GM10847 (cell line): ENCODE measurements around the gene EPHB2.

ENCODE experiments used
- POLR2A ChIP-seq: IDR thresholded peaks from 2 replicates; pipeline ENCODE4 v1.6.1; 2011; ENCODE audit not compliant: insufficient read length; ENCODE audit errors: extremely low read depth

The EPHB2 gene

DNA sequence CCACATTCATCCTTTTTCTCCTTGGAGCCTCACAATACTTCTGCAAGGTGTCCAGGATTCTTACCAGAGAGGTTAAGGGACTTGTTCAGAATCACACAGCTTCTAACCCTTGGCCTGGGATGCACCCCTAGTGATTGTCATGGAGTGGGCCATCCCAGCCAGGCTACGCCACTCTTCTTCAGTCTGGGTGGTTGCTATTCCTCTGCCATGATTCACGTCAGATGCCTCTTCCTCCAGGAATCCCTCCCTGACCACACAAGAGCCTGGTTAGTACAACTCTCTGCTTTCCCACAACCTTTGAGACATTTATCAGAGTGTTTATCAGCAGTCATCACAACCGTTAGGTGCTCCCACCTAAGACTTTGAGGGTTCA is 121.8 kb downstream of the EPHB2 start:
- no peak for TF ChIP-seq POLR2A

- TF ChIP-seq POLR2A: no peak
Observed at GRCh38 chr1:22833699-22834098, 123.1 kb downstream of the EPHB2 start.

GRCh38 chr1:22835636-22836319 is 125.1 kb downstream of the EPHB2 start:
- no peak for TF ChIP-seq POLR2A

GRCh38 chr1:22836850-22837249 is 126.2 kb downstream of the EPHB2 start:
- TF ChIP-seq POLR2A: no peak

GRCh38 chr1:22837332-22837731 is 126.7 kb downstream of the EPHB2 start:
- no peak for TF ChIP-seq POLR2A

GRCh38 chr1:22838965-22839364 is 128.3 kb downstream of the EPHB2 start:
- TF ChIP-seq POLR2A: no peak

- no peak for TF ChIP-seq POLR2A
Observed at GRCh38 chr1:22839806-22840205, 129.2 kb downstream of the EPHB2 start.

DNA sequence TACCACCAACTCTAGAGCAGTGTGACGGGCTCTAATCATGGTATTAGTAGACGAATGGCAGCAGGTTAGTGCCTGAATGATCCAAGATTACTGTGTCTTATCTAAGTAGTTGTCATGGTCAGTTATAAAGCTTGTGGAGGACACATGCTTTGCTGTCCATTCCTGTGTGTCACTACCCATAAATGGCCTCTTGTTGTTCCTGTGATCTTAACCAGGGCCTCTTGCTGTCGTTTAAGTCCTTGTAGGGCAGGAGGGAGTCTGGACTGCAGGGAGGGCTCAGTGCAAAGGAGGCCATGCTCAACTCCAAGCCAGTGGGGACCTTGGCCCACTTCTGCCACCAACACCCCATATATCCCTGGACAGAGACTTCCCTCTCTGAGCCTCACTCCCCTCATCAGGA is 130.5 kb downstream of the EPHB2 start:
- TF ChIP-seq POLR2A: no peak

DNA sequence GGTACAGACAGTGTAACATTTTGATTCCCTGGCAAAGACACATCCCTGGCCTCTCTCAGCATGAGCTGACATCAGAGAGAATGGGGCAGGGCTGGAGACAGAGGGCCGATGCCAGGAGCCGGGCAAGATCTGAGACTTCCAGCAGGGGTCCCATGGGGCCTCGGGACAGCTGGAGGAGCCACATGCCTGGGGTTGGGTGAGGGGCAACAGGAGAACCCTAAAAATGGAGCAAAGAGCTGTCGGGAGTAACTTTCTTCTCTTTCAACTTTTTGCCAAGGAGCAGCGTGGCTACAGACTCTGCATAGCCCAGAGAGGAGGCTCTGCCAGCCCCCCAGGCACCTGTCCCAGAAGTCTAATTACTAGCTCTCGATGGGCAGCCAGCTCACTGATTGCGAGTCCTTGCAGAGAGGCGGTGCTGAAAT is 131.2 kb downstream of the EPHB2 start:
- no peak for TF ChIP-seq POLR2A

DNA sequence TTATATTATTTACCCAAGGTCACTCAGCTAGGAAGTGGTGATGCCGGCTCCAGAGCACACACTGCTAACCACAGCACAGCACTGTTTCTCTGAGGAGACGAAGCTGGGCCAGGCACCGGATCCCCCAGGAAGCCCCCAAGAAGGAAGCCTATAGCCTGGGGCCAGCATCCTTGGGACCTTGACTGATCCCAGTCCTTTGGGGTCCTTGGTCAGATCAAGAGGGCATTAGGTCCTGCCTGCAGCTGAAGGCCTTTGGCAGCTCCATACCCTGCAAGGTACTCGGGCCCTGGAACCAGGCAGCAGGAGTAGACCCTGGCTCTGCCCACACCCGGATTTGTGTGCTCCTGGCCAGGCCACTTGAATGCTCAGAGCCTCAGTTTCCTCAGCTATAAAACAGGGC is 134.0 kb downstream of the EPHB2 start:
- TF ChIP-seq POLR2A: no peak

- TF ChIP-seq POLR2A: no peak
Observed at GRCh38 chr1:22845398-22845935, 134.8 kb downstream of the EPHB2 start.

GRCh38 chr1:22846458-22846857 is 135.8 kb downstream of the EPHB2 start:
- no peak for TF ChIP-seq POLR2A

GRCh38 chr1:22847249-22847648 is 136.6 kb downstream of the EPHB2 start:
- TF ChIP-seq POLR2A: no peak

- no peak for TF ChIP-seq POLR2A
Observed at GRCh38 chr1:22847709-22848108, 137.1 kb downstream of the EPHB2 start.

DNA sequence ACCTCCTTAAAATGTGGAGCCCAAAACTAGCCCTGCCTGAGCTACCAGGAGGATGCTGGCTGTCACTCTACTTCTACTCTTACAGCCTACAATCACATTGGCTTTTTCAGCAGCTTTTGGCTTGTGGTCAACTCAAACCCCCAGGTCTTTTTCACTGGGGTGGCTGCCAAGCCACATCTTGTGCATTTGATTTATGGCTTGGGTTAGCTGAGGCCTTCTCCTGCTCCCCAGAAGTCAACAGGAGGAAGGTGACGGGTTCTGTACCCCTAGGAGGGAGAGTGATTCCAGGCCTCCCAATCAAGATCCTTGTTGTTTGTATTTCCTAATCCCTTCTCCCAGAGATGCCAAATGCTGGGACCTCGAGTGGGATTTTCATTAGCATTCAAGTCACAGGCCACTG is 137.8 kb downstream of the EPHB2 start:
- TF ChIP-seq POLR2A: no peak

DNA sequence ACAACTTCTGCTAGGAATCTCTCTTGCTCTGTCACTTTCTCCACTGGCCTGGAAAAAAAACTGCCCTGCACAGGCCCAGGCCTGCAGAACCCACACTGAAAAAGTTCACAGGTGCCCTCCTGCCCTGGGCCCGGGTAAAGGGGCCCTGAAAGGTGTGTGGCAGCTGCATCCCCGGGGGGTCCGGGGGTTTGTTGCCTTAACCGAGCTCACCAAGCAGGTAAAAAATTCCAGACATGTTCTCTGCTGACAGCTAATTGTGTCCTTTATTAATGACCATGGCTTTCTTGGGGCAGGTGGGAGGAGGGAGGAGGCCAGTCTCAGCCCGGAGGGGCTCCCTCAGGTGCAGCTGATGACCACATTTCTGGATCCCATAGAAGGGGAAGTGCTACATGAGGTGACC is 139.1 kb downstream of the EPHB2 start:
- no peak for TF ChIP-seq POLR2A

DNA sequence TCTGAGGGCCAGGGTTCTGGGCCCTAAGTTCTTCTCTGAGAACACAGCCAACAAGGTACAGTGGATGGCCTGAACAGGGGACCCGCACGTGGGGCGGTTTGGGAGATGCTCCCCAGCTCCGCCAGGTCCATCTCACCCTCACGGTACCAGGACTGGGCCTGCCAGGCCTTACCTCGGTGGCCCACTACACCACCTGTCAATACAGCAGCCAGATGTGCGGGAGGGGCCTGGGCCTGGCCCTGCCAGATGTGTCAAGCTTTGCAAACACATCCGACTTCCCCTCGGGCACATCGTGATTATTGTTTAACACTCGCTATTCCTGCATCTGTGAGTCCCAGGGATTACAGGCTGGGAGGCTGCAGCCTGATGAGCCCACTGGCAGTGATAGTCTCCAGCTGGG is 139.6 kb downstream of the EPHB2 start:
- no peak for TF ChIP-seq POLR2A
